ENCODE measurements around the gene MEMO1.

The MEMO1 gene

GRCh38 chr2:32007121-32007391 lies 3.8 kb downstream of the MEMO1 start:
- no peak for TF ChIP-seq SNAI2 (CRISPR knock-in tag; IDR thresholded peaks at IDR 0.05)
- TF ChIP-seq GLIS3 (CRISPR knock-in tag; IDR thresholded peaks at IDR 0.05): no peak
- TF ChIP-seq TOX (CRISPR knock-in tag; IDR thresholded peaks at IDR 0.05; ENCODE audit: borderline replicate concordance): no peak
- no peak for TF ChIP-seq POU6F1 (CRISPR knock-in tag; IDR thresholded peaks at IDR 0.05; ENCODE audit: borderline replicate concordance, low read depth)
- TF ChIP-seq, protein P1, sequence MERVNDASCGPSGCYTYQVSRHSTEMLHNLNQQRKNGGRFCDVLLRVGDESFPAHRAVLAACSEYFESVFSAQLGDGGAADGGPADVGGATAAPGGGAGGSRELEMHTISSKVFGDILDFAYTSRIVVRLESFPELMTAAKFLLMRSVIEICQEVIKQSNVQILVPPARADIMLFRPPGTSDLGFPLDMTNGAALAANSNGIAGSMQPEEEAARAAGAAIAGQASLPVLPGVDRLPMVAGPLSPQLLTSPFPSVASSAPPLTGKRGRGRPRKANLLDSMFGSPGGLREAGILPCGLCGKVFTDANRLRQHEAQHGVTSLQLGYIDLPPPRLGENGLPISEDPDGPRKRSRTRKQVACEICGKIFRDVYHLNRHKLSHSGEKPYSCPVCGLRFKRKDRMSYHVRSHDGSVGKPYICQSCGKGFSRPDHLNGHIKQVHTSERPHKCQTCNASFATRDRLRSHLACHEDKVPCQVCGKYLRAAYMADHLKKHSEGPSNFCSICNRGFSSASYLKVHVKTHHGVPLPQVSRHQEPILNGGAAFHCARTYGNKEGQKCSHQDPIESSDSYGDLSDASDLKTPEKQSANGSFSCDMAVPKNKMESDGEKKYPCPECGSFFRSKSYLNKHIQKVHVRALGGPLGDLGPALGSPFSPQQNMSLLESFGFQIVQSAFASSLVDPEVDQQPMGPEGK (CRISPR knock-in tag; IDR thresholded peaks at IDR 0.05; ENCODE audit: borderline replicate concordance): no peak
- no peak for TF ChIP-seq ZNF8 (CRISPR knock-in tag; IDR thresholded peaks at IDR 0.05)
- no peak for TF ChIP-seq TCF4 (CRISPR knock-in tag; IDR thresholded peaks at IDR 0.05; ENCODE audit: borderline replicate concordance)
- no peak for TF ChIP-seq ZNF565 (CRISPR knock-in tag; conservative IDR thresholded peaks at IDR 0.05; ENCODE audit: low read depth)
- TF ChIP-seq, protein P2, sequence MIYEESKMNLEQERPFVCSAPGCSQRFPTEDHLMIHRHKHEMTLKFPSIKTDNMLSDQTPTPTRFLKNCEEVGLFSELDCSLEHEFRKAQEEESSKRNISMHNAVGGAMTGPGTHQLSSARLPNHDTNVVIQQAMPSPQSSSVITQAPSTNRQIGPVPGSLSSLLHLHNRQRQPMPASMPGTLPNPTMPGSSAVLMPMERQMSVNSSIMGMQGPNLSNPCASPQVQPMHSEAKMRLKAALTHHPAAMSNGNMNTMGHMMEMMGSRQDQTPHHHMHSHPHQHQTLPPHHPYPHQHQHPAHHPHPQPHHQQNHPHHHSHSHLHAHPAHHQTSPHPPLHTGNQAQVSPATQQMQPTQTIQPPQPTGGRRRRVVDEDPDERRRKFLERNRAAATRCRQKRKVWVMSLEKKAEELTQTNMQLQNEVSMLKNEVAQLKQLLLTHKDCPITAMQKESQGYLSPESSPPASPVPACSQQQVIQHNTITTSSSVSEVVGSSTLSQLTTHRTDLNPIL (CRISPR knock-in tag; IDR thresholded peaks at IDR 0.05; ENCODE audit: low read depth): no peak
- TF ChIP-seq ZFP3 (CRISPR knock-in tag; IDR thresholded peaks at IDR 0.05): no peak
- TF ChIP-seq ARNTL (CRISPR knock-in tag; IDR thresholded peaks at IDR 0.05; ENCODE audit: borderline replicate concordance, low read depth): no peak
- TF ChIP-seq CSDC2 (CRISPR knock-in tag; IDR thresholded peaks at IDR 0.05): no peak
- no peak for TF ChIP-seq ISL1 (CRISPR knock-in tag; IDR thresholded peaks at IDR 0.05)
- TF ChIP-seq, protein P3, sequence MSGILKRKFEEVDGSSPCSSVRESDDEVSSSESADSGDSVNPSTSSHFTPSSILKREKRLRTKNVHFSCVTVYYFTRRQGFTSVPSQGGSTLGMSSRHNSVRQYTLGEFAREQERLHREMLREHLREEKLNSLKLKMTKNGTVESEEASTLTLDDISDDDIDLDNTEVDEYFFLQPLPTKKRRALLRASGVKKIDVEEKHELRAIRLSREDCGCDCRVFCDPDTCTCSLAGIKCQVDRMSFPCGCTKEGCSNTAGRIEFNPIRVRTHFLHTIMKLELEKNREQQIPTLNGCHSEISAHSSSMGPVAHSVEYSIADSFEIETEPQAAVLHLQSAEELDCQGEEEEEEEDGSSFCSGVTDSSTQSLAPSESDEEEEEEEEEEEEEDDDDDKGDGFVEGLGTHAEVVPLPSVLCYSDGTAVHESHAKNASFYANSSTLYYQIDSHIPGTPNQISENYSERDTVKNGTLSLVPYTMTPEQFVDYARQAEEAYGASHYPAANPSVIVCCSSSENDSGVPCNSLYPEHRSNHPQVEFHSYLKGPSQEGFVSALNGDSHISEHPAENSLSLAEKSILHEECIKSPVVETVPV (CRISPR knock-in tag; IDR thresholded peaks at IDR 0.05): no peak
- TF ChIP-seq ZNF70 (CRISPR knock-in tag; IDR thresholded peaks at IDR 0.05): no peak
- TF ChIP-seq ZC3H10 (CRISPR knock-in tag; IDR thresholded peaks at IDR 0.05): no peak
- no peak for TF ChIP-seq BACH2 (CRISPR knock-in tag; IDR thresholded peaks at IDR 0.05; ENCODE audit: borderline replicate concordance)
- TF ChIP-seq ESRRG (CRISPR knock-in tag; IDR thresholded peaks at IDR 0.05): no peak
- ATAC-seq: no peak

DNA sequence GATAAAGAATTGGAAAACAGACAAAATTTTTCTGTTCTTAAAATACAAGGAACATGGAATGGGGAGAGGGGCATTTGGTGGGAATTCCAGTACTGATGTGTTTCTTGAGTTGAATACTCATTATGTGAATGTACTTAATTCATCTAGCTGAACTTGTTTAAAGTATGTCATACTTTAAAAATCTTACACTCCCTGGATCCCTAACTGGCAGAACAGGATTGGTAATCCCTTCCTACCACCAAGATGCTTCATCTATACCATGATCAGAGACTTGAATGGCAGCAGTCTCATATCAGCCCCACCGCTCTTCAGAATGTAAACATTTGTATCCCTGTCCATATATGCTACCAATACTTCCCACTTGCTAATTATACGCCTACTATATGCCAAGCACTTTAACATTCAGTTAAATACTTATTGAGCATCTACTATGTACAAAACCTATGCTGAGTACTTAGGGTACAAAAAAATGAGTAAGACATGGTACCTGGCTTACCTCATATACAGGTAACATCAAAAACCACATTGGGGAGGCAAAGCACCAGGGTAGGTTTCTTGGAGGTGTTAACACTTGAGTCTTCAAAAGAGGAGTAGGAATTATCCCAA lies 5.3 kb downstream of the MEMO1 start:
- no peak for ATAC-seq
- TF ChIP-seq GLIS3 (CRISPR knock-in tag; IDR thresholded peaks at IDR 0.05): no peak
- no peak for TF ChIP-seq ARNTL (CRISPR knock-in tag; IDR thresholded peaks at IDR 0.05; ENCODE audit: borderline replicate concordance, low read depth)
- no peak for TF ChIP-seq ZNF8 (CRISPR knock-in tag; IDR thresholded peaks at IDR 0.05)
- TF ChIP-seq TOX (CRISPR knock-in tag; IDR thresholded peaks at IDR 0.05; ENCODE audit: borderline replicate concordance): no peak
- no peak for TF ChIP-seq CSDC2 (CRISPR knock-in tag; IDR thresholded peaks at IDR 0.05)
- no peak for TF ChIP-seq BACH2 (CRISPR knock-in tag; IDR thresholded peaks at IDR 0.05; ENCODE audit: borderline replicate concordance)
- TF ChIP-seq TSHZ2 (CRISPR knock-in tag; IDR thresholded peaks at IDR 0.05): no peak
- no peak for TF ChIP-seq ZFP30 (CRISPR knock-in tag; IDR thresholded peaks at IDR 0.05)

GRCh38 chr2:32003791-32004190 lies 7.0 kb downstream of the MEMO1 start:
- TF ChIP-seq TOX (CRISPR knock-in tag; IDR thresholded peaks at IDR 0.05; ENCODE audit: borderline replicate concordance): no peak
- no peak for TF ChIP-seq ESRRG (CRISPR knock-in tag; IDR thresholded peaks at IDR 0.05)
- TF ChIP-seq ZC3H10 (CRISPR knock-in tag; IDR thresholded peaks at IDR 0.05): no peak
- TF ChIP-seq ZNF565 (CRISPR knock-in tag; conservative IDR thresholded peaks at IDR 0.05; ENCODE audit: low read depth): no peak
- no peak for TF ChIP-seq RARB (CRISPR knock-in tag; IDR thresholded peaks at IDR 0.05)
- no peak for TF ChIP-seq ZNF8 (CRISPR knock-in tag; IDR thresholded peaks at IDR 0.05)
- TF ChIP-seq, protein P3 (CRISPR knock-in tag; IDR thresholded peaks at IDR 0.05): no peak
- ATAC-seq: no peak
